K562 (cell line): ENCODE data around the gene C16orf96. TPM values are rescaled to one million over a fixed set of nuclear protein-coding genes. Genes with fewer than 3 reads are reported as not detected.
A peak's percentile ranks its signal among the peaks of the same experiment; 100 is the strongest.

ENCODE experiments used
- CCNT2 ChIP-seq: IDR thresholded peaks from 2 replicates; pipeline ENCODE4 v1.6.1; 2011; ENCODE audit warnings: borderline replicate concordance, low read depth, mild to moderate bottlenecking, moderate library complexity, mixed read lengths, low read length; ENCODE audit not compliant: insufficient read length; ENCODE audit errors: extremely low read depth
- ETS1 ChIP-seq: conservative IDR thresholded peaks from 2 replicates; pipeline ENCODE4 v1.6.1; 2011; ENCODE audit warnings: low read depth, mild to moderate bottlenecking, low read length; ENCODE audit not compliant: control insufficient read depth
- FOXJ2 ChIP-seq: fragments of 200-800 bp; sonication (Bioruptor generic); IDR thresholded peaks from 2 replicates; pipeline ENCODE4 v1.6.1; 2016; ENCODE audit warnings: missing genetic modification characterization, missing compliant biosample characterization
- FOXK2 ChIP-seq, 2 experiments: fragments of 450-650 bp; IDR thresholded peaks in 1 of 2; conservative IDR thresholded peaks in 1 of 2; 2 replicates each; pipeline ENCODE4 v1.6.1; 2016; ENCODE audit warnings: low read depth in 2 of 2, mild to moderate bottlenecking in 1 of 2
- GABPA ChIP-seq: fragments of 200-800 bp; sonication (Bioruptor generic); conservative IDR thresholded peaks from 2 replicates; pipeline ENCODE4 v1.6.1; 2016; ENCODE audit warnings: low read depth, missing genetic modification characterization, missing compliant biosample characterization
- HDGF ChIP-seq: fragments of 450-650 bp; IDR thresholded peaks from 2 replicates; pipeline ENCODE4 v1.6.1; 2016
- KDM5B ChIP-seq: fragments of 200-600 bp; sonication (generic); IDR thresholded peaks from 2 replicates; pipeline ENCODE4 v1.6.1; 2012; ENCODE audit warnings: low read depth, mild to moderate bottlenecking, moderate library complexity, low read length, control low read depth, inconsistent platforms; ENCODE audit not compliant: insufficient replicate concordance
- MCM5 ChIP-seq: fragments of 450-650 bp; IDR thresholded peaks from 2 replicates; pipeline ENCODE4 v1.6.1; 2016; ENCODE audit warnings: low read depth
- MTA1 ChIP-seq: fragments of 450-650 bp; IDR thresholded peaks from 2 replicates; pipeline ENCODE4 v1.6.1; 2017; ENCODE audit warnings: borderline replicate concordance
- POLR2B ChIP-seq: fragments of 450-650 bp; IDR thresholded peaks from 2 replicates; pipeline ENCODE4 v1.6.1; 2018; ENCODE audit warnings: low read depth; ENCODE audit not compliant: partially characterized antibody
- PRMT5 ChIP-seq: sonication (generic); formaldehyde crosslinking; IDR thresholded peaks from 2 replicates; pipeline ENCODE4 v1.5.0; 2020; ENCODE audit warnings: missing genetic modification reagents
- RUNX1 ChIP-seq: sonication (generic); IDR thresholded peaks from 2 replicates; pipeline ENCODE4 v1.6.1; 2016; ENCODE audit warnings: antibody characterized with exemption, low read depth
- SAFB ChIP-seq: fragments of 200-400 bp; formaldehyde crosslinking; IDR thresholded peaks from 2 replicates; pipeline ENCODE4 v1.6.1; 2017; ENCODE audit warnings: low read depth, low read length, borderline replicate concordance
- SRSF1 ChIP-seq: fragments of 200-400 bp; formaldehyde crosslinking; IDR thresholded peaks from 2 replicates; pipeline ENCODE4 v1.6.1; 2017; ENCODE audit warnings: mild to moderate bottlenecking, low read depth, low read length, moderate library complexity
- TARDBP ChIP-seq: fragments of 450-650 bp; IDR thresholded peaks from 2 replicates; pipeline ENCODE4 v1.6.1; 2016
- VEZF1 ChIP-seq: fragments of 200-800 bp; sonication (Bioruptor generic); IDR thresholded peaks from 2 replicates; pipeline ENCODE4 v1.6.1; 2017; ENCODE audit warnings: missing genetic modification characterization, missing compliant biosample characterization
- ZEB2 ChIP-seq: fragments of 450-650 bp; IDR thresholded peaks from 2 replicates; pipeline ENCODE4 v1.6.1; 2016
- ZNF41 ChIP-seq: fragments of 250-450 bp; sonication (Bioruptor Pico); conservative IDR thresholded peaks from 2 replicates; pipeline ENCODE4 v1.4.0; 2020; ENCODE audit warnings: mild to moderate bottlenecking
- polyA plus RNA-seq, 8 experiments: library from polyadenylated mRNA; depleted of rRNA in 4 of 8; stranded (reverse) in 5 of 8; unstranded in 3 of 8; fragments of >200 nt; fragmentation: Nextera tagmentation in 2 of 8; fragmentation: Illumina TruSeq in 1 of 8; extraction: Ambion mirVana in 2 of 8; extraction: Trizol in 1 of 8; gene quantifications; 2 replicates each; pipeline versions ENCODE4 v1.2.1 to v1.2.3, GENCODE V29; 2011 to 2014; ENCODE audit warnings: inconsistent platforms in 1 of 8, missing spikeins in 1 of 8
- total RNA-seq, 7 experiments: library from RNA; depleted of rRNA in 6 of 7; stranded (reverse); fragments of >200 nt in 6 of 7; fragmentation: Illumina TruSeq in 2 of 7; extraction: Trizol in 2 of 7; gene quantifications; 2 replicates each; pipeline versions ENCODE4 v1.2.1 to v1.2.3, GENCODE V29; 2011 to 2021; ENCODE audit warnings: low replicate concordance in 1 of 7
- TF ChIP-seq, protein P1 (sequence below): fragments of 200-800 bp; sonication (Bioruptor generic); IDR thresholded peaks from 2 replicates; pipeline ENCODE4 v1.6.1; 2017; ENCODE audit warnings: missing genetic modification characterization, missing compliant biosample characterization
- TF ChIP-seq, protein P2 (sequence below), 3 experiments: IDR thresholded peaks in 2 of 3; conservative IDR thresholded peaks in 1 of 3; 2 replicates each; pipeline ENCODE4 v1.5.1; 2011 to 2012; ENCODE audit warnings: low read length in 3 of 3, mild to moderate bottlenecking in 3 of 3, control low read depth in 2 of 3, improper control_type of control experiment in 1 of 3, inconsistent platforms in 1 of 3, low read depth in 1 of 3, mixed read lengths in 1 of 3, moderate library complexity in 1 of 3; ENCODE audit not compliant: insufficient read depth in 2 of 3
- TF ChIP-seq, protein P3 (sequence below): sonication (generic); formaldehyde crosslinking; IDR thresholded peaks from 2 replicates; pipeline ENCODE4 v1.8.0; 2022; ENCODE audit warnings: mild to moderate bottlenecking, missing genetic modification reagents

The C16orf96 gene
- total and polyA plus RNA-seq, 9 of the 15 experiments (the other 6 are each of a cell fraction or from before 2014, with no cell fraction given), result not detected

DNA sequence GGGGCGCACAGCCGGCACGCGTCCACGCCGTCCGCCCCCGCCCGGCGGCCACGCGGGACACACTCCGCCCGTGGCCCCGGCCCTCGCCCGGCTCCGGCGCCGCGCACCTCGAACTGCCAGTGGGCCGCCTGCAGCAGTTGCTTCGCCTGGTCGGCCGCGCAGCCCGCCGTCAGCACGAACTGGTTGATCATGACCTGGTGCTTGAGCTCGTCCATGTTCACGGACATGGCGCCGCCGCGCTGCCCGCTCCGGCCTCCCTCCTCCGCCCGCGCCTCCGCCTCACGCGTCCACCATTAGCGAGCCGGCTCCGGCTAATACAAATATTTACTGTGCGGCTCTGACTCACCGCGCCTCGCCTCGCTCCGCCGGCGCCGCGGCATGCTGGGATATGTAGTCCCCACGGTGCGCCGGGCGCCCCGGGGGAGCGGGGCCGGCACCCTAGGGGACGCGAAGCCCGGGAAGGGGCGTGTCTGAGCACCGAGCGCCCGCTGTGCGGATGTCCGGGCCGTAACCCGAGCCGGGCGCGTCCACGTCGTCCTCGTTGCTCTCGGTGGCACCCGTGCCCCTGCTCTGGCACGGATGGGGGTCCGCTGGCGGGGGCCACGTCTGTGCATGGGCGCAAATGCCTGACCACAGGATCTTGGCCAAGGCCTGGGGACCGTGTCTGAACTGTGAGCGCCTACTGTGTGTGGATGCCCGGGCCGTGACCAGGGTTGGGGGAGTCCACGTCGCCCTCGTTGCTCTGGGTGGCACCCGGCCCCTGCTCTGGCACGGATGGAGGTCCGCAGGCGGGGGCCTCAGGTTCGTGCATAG, 58.6 kb downstream of the C16orf96 start, which contains the start of gene UBALD1 (continued):
- TF ChIP-seq, protein P1, sequence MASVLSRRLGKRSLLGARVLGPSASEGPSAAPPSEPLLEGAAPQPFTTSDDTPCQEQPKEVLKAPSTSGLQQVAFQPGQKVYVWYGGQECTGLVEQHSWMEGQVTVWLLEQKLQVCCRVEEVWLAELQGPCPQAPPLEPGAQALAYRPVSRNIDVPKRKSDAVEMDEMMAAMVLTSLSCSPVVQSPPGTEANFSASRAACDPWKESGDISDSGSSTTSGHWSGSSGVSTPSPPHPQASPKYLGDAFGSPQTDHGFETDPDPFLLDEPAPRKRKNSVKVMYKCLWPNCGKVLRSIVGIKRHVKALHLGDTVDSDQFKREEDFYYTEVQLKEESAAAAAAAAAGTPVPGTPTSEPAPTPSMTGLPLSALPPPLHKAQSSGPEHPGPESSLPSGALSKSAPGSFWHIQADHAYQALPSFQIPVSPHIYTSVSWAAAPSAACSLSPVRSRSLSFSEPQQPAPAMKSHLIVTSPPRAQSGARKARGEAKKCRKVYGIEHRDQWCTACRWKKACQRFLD (CRISPR knock-in tag), result peak; percentile 80; the same call in 1 of the 2 replicates
- TF ChIP-seq MTA1, result 0 out of 2 replicates have a peak, but pooled peaks have one; percentile 56
- peak; percentile 65 for TF ChIP-seq KDM5B
- no peak; a peak in 1 of 4 replicates for TF ChIP-seq FOXK2 (conservative IDR thresholded peaks at IDR 0.05 in 1 of 2, IDR thresholded peaks at IDR 0.05 in 1 of 2; ENCODE audit: low read depth in 2 of 2)
- TF ChIP-seq, protein P2, sequence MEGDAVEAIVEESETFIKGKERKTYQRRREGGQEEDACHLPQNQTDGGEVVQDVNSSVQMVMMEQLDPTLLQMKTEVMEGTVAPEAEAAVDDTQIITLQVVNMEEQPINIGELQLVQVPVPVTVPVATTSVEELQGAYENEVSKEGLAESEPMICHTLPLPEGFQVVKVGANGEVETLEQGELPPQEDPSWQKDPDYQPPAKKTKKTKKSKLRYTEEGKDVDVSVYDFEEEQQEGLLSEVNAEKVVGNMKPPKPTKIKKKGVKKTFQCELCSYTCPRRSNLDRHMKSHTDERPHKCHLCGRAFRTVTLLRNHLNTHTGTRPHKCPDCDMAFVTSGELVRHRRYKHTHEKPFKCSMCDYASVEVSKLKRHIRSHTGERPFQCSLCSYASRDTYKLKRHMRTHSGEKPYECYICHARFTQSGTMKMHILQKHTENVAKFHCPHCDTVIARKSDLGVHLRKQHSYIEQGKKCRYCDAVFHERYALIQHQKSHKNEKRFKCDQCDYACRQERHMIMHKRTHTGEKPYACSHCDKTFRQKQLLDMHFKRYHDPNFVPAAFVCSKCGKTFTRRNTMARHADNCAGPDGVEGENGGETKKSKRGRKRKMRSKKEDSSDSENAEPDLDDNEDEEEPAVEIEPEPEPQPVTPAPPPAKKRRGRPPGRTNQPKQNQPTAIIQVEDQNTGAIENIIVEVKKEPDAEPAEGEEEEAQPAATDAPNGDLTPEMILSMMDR (IDR thresholded peaks at IDR 0.05 in 2 of 3, conservative IDR thresholded peaks at IDR 0.05 in 1 of 3; ENCODE audit: insufficient read depth in 2 of 3, low read depth in 1 of 3, low read length in 3 of 3), result no peak
- no peak for TF ChIP-seq PRMT5 (CRISPR knock-in tag)
- TF ChIP-seq TARDBP, result no peak
- TF ChIP-seq FOXJ2, result no peak
- TF ChIP-seq ZEB2, result no peak
- TF ChIP-seq MCM5, result no peak
- peak; percentile 55 for TF ChIP-seq VEZF1 (CRISPR knock-in tag)
- TF ChIP-seq SAFB, result peak; percentile 93
- TF ChIP-seq, protein P3, sequence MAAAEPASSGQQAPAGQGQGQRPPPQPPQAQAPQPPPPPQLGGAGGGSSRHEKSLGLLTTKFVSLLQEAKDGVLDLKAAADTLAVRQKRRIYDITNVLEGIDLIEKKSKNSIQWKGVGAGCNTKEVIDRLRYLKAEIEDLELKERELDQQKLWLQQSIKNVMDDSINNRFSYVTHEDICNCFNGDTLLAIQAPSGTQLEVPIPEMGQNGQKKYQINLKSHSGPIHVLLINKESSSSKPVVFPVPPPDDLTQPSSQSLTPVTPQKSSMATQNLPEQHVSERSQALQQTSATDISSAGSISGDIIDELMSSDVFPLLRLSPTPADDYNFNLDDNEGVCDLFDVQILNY (CRISPR knock-in tag), result no peak
- no peak for TF ChIP-seq SRSF1
- peak; percentile 77 for TF ChIP-seq GABPA
- TF ChIP-seq HDGF, result no peak
- peak; percentile 95 for TF ChIP-seq ETS1
- peak; percentile 84 for TF ChIP-seq POLR2B
- peak; percentile 90 for TF ChIP-seq CCNT2
- no peak for TF ChIP-seq ZNF41 (CRISPR knock-in tag)
- no peak for TF ChIP-seq RUNX1
